Osteocyte (in vitro differentiated cells): Measurements from ENCODE around the gene TMEM176B. TPM values are rescaled to one million over a fixed set of nuclear protein-coding genes. Genes with fewer than 3 reads are reported as not detected.

ENCODE experiments used
- DNase-seq: peaks from one replicate; pipeline ENCODE4 v3.0.0; 2021; ENCODE audit warnings: mixed read lengths; ENCODE audit not compliant: unreplicated experiment; ENCODE audit errors: extremely low spot score
- H3K27ac Mint-ChIP-seq: one replicate; pipeline ENCODE4 v1.8.0; 2021; ENCODE audit warnings: mild to moderate bottlenecking, mixed read lengths; ENCODE audit not compliant: unreplicated experiment
- H3K27me3 Mint-ChIP-seq: one replicate; pipeline ENCODE4 v1.8.0; 2021; ENCODE audit warnings: mixed read lengths; ENCODE audit not compliant: unreplicated experiment
- H3K36me3 Mint-ChIP-seq: one replicate; pipeline ENCODE4 v1.8.0; 2021; ENCODE audit warnings: mixed read lengths; ENCODE audit not compliant: unreplicated experiment
- H3K4me1 Mint-ChIP-seq: one replicate; pipeline ENCODE4 v1.8.0; 2021; ENCODE audit warnings: mixed read lengths; ENCODE audit not compliant: unreplicated experiment
- H3K4me3 Mint-ChIP-seq: one replicate; pipeline ENCODE4 v1.8.0; 2021; ENCODE audit warnings: mild to moderate bottlenecking, moderate library complexity, mixed read lengths; ENCODE audit not compliant: unreplicated experiment
- H3K9me3 Mint-ChIP-seq: one replicate; pipeline ENCODE4 v1.8.0; 2021; ENCODE audit warnings: mixed read lengths; ENCODE audit not compliant: unreplicated experiment
- total RNA-seq: library from RNA; stranded (reverse); gene quantifications from 2 replicates; pipeline ENCODE4 v1.2.1, GENCODE V29; 2021
- TF ChIP-seq, protein P1 (sequence below): fragments of 200-600 bp; sonication (generic); IDR thresholded peaks from 2 replicates; pipeline ENCODE4 v1.5.0; 2021; ENCODE audit warnings: antibody characterized with exemption, mild to moderate bottlenecking, moderate library complexity

Gene TMEM176B
- total RNA-seq, 1 donor from 2014 or later = not detected

DNA sequence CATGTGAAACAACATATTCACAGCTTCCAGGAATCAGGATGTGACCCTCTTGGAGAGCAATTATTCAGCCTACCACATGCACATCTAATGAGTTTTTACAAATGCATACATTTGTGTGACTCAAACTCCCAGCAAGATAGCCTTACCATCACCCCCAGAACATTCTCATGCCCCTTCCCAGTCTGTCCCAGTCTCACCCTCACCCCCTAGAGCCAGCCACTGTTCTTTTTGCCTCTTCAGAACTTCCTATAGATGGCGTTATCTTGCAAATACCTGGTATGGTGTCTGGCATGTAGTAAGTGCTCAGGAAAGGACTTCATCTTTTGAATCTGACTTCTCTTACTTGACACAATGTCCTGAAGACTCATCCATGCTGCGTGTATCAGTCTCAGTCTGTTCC, 28.2 kb upstream of the TMEM176B start:
- DNase-seq = no peak
- TF ChIP-seq, protein P1, sequence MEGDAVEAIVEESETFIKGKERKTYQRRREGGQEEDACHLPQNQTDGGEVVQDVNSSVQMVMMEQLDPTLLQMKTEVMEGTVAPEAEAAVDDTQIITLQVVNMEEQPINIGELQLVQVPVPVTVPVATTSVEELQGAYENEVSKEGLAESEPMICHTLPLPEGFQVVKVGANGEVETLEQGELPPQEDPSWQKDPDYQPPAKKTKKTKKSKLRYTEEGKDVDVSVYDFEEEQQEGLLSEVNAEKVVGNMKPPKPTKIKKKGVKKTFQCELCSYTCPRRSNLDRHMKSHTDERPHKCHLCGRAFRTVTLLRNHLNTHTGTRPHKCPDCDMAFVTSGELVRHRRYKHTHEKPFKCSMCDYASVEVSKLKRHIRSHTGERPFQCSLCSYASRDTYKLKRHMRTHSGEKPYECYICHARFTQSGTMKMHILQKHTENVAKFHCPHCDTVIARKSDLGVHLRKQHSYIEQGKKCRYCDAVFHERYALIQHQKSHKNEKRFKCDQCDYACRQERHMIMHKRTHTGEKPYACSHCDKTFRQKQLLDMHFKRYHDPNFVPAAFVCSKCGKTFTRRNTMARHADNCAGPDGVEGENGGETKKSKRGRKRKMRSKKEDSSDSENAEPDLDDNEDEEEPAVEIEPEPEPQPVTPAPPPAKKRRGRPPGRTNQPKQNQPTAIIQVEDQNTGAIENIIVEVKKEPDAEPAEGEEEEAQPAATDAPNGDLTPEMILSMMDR = no peak
- no peak overlapping the region for H3K27ac Mint-ChIP-seq
- peaks cover 3% of the 10 kb centered on the region for H3K9me3 Mint-ChIP-seq
- H3K36me3 Mint-ChIP-seq = no peaks in the 10 kb centered on the region
- peaks cover 2% of the 10 kb centered on the region for H3K27me3 Mint-ChIP-seq
- no peak overlapping the region for H3K4me3 Mint-ChIP-seq
- H3K4me1 Mint-ChIP-seq = no peaks in the 10 kb centered on the region

DNA sequence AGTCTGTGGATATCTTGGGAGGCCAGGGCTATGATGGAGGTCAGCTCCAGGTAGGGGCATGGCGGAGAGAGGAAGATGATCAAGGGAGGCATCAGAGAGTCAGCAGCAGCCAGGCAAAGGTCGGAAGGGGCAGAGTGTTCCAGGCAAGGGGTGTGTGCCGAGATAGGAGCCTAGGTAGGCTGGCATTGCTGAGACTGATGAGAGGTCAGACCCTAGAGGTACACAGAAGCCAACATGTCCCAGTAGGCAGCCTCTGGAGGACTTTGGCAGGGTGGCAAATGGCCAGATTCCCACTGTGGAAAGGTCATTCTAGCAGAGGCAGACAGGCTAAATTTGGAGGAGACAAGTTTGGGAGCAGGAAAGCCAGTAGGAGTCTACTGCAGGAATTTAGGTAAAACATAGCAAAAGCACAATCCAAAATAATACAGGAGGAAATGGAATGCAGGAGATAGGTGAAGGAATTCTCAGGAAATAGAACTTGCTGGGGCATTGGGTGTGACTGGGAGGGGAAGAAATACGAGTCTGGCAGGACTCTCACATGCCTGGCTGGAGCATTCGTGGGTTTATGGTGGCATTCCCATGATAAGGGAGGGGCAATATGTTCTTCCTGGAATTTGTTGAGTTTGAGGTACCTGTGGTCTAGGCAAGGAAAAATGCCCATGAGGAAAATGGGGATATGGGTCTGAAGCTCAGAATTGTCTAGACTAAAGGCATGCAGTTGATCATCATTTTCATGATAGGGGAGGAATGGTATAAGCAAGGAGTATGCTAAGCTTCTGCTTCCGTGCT, 26.1 kb upstream of the TMEM176B start:
- no peak overlapping the region for H3K27ac Mint-ChIP-seq
- peak; percentile 67 for DNase-seq
- no peak overlapping the region for H3K4me3 Mint-ChIP-seq
- TF ChIP-seq, protein P1 = no peak
- peaks cover 2% of the 10 kb centered on the region for H3K27me3 Mint-ChIP-seq
- no peaks in the 10 kb centered on the region for H3K36me3 Mint-ChIP-seq
- H3K4me1 Mint-ChIP-seq = no peaks in the 10 kb centered on the region
- no peaks in the 10 kb centered on the region for H3K9me3 Mint-ChIP-seq

DNA sequence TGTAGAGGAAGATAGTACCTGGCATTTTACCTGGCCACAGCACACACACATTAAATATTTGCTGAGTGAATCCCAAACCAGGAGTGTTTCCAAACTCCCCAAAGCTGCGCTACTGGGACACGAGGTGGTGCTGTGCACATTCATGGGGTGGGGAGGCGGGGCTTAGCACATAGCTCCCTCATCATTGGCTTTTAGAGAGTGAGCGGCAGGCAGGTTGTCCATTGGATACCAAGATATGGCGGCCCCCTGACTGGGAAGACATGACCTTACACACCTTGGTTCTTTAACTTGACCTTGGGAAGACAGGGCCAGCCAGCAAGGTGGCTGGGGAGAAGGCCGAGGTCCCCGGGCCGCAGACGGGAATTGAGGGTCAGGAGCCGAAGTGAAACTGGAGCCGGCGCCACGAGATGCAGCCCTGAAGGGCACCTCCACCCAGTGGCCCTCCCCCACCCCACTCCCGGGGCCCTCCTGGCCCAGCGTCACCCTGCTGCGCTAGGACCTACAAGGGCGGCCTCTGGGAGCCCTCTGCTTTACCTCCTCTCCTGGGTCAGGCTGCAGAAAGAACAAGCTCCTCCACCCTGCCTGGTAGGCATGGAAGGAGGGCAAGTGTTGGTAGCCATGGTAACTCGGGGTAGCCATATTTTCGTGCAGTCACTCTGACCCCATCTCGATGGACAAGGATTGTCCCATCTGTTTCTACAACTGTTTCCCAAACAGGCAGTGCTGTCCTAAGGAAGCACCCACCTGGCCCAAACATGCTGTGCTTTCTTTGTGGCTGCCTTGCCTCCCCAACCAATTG, 24.4 kb upstream of the TMEM176B start:
- TF ChIP-seq, protein P1 = no peak
- DNase-seq = peak; percentile 80
- Mint-ChIP-seq H3K4me1 (no peaks in the 10 kb centered on the region), H3K4me3 (no peak overlapping the region), H3K27ac (no peak overlapping the region), H3K9me3 (no peaks in the 10 kb centered on the region), H3K36me3 (no peaks in the 10 kb centered on the region), H3K27me3 (peaks cover under 1% of the 10 kb centered on the region)

DNA sequence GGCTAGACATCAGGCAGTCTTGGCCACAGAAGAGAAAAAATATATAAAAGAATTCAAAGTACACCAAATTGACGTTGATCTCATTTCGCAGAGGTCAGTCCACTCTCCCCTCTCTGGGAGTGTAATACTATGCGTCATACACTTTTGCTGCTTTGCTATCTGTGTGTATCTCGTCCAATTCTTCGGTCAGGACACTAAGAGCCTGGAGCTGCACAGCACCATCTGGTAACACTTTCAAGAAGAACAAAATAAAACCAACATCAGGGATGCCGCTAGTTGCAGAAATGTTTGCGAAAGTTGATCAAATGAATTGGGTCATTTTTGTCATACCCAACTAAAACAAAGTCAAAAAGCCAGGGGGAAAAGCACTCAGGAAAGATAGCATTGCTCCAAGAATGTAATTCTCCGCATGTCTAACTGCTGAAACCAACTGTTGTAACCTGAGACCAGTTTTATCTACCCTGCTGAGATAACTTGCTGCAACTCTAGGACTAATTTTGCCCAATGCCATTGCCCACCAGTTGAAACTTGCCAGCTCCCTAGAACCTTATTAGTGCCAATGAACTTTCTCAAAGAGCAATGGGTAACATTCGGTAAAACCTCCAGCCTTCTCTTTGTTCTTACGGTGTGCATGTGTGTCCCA, 23.4 kb upstream of the TMEM176B start:
- H3K4me3 Mint-ChIP-seq = no peak overlapping the region
- H3K9me3 Mint-ChIP-seq = peaks cover 2% of the 10 kb centered on the region
- H3K4me1 Mint-ChIP-seq = no peaks in the 10 kb centered on the region
- TF ChIP-seq, protein P1 = no peak
- DNase-seq = no peak
- no peak overlapping the region for H3K27ac Mint-ChIP-seq
- no peaks in the 10 kb centered on the region for H3K36me3 Mint-ChIP-seq
- no peaks in the 10 kb centered on the region for H3K27me3 Mint-ChIP-seq

DNA sequence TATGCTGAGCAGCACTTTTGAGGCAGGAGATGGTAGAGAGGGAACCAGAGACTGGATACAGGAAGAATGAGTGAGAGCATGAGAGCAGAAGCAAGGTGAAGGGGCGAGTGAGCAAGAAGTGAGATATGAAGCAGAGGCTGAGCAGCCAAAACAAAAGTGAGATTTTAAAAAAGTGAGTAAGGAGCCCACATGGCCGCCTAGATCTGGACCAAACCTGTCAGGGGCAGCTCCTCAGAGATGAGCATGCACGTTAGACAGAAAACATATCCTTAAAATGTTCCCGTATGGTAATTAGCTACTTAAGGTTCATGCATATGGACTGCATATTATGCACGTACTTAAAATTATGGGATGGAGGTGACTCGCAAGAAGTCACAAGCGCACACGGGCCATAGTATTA, 22.9 kb upstream of the TMEM176B start:
- TF ChIP-seq, protein P1 = no peak
- H3K4me3 Mint-ChIP-seq = no peak overlapping the region
- no peaks in the 10 kb centered on the region for H3K27me3 Mint-ChIP-seq
- no peaks in the 10 kb centered on the region for H3K4me1 Mint-ChIP-seq
- no peak for DNase-seq
- no peak overlapping the region for H3K27ac Mint-ChIP-seq
- peaks cover 3% of the 10 kb centered on the region for H3K9me3 Mint-ChIP-seq
- H3K36me3 Mint-ChIP-seq = no peaks in the 10 kb centered on the region
